Ishikawa (cell line): ENCODE data around the gene NDUFA11.
A peak's percentile ranks its signal among the peaks of the same experiment; 100 is the strongest.

Experiments
- EP300 ChIP-seq: IDR thresholded peaks from 2 replicates; pipeline ENCODE4 v1.6.1; 2012; ENCODE audit warnings: borderline replicate concordance
- FOXM1 ChIP-seq: IDR thresholded peaks from 2 replicates; pipeline ENCODE4 v1.6.1; 2012; ENCODE audit warnings: low read depth, borderline replicate concordance
- RAD21 ChIP-seq: IDR thresholded peaks from 2 replicates; pipeline ENCODE4 v1.6.1; 2012; ENCODE audit warnings: low read depth
- TAF1 ChIP-seq: IDR thresholded peaks from 2 replicates; pipeline ENCODE4 v1.6.1; 2012; ENCODE audit warnings: low read depth, mild to moderate bottlenecking
- TCF12 ChIP-seq: IDR thresholded peaks from 2 replicates; pipeline ENCODE4 v1.6.1; 2012; ENCODE audit warnings: low read depth
- TEAD4 ChIP-seq: IDR thresholded peaks from 2 replicates; pipeline ENCODE4 v1.6.1; 2012
- TF ChIP-seq, protein P1 (sequence below): IDR thresholded peaks from 2 replicates; pipeline ENCODE4 v1.6.1; 2012; ENCODE audit warnings: low read depth, mild to moderate bottlenecking
- TF ChIP-seq, protein P2 (sequence below): IDR thresholded peaks from 2 replicates; pipeline ENCODE4 v1.6.1; 2012

DNA sequence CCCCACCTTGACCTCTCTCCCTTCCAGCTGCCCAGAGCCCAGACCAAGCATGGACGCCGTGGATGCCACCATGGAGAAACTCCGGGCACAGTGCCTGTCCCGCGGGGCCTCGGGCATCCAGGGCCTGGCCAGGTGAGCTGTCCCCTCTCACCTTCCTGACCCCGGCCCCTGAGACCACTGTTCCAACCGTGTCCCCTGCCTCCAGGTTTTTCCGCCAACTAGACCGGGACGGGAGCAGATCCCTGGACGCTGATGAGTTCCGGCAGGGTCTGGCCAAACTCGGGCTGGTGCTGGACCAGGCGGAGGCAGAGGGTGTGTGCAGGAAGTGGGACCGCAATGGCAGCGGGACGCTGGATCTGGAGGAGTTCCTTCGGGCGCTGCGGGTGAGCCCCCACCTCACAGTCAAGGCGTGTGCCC, 10.8 kb upstream of the NDUFA11 start:
- TF ChIP-seq TCF12 (no peak), TAF1 (no peak), EP300 (no peak), RAD21 (no peak), FOXM1 (no peak), TEAD4 (no peak)
- TF ChIP-seq, protein P1, sequence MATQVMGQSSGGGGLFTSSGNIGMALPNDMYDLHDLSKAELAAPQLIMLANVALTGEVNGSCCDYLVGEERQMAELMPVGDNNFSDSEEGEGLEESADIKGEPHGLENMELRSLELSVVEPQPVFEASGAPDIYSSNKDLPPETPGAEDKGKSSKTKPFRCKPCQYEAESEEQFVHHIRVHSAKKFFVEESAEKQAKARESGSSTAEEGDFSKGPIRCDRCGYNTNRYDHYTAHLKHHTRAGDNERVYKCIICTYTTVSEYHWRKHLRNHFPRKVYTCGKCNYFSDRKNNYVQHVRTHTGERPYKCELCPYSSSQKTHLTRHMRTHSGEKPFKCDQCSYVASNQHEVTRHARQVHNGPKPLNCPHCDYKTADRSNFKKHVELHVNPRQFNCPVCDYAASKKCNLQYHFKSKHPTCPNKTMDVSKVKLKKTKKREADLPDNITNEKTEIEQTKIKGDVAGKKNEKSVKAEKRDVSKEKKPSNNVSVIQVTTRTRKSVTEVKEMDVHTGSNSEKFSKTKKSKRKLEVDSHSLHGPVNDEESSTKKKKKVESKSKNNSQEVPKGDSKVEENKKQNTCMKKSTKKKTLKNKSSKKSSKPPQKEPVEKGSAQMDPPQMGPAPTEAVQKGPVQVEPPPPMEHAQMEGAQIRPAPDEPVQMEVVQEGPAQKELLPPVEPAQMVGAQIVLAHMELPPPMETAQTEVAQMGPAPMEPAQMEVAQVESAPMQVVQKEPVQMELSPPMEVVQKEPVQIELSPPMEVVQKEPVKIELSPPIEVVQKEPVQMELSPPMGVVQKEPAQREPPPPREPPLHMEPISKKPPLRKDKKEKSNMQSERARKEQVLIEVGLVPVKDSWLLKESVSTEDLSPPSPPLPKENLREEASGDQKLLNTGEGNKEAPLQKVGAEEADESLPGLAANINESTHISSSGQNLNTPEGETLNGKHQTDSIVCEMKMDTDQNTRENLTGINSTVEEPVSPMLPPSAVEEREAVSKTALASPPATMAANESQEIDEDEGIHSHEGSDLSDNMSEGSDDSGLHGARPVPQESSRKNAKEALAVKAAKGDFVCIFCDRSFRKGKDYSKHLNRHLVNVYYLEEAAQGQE = no peak
- TF ChIP-seq, protein P2, sequence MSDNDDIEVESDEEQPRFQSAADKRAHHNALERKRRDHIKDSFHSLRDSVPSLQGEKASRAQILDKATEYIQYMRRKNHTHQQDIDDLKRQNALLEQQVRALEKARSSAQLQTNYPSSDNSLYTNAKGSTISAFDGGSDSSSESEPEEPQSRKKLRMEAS = peak; percentile 2; the same call in 1 of the 2 replicates
